Transverse colon (tissue), 4 donors: ENCODE results near the gene ZNF581. TPM values are rescaled to one million over a fixed set of nuclear protein-coding genes. Genes with fewer than 3 reads are reported as not detected.

Source experiments
- DNase-seq: peaks from one replicate; pipeline ENCODE4 v3.0.0-alpha.2; 2019
- H3K27ac ChIP-seq, 4 donors: fragments of 200-600 bp; sonication (generic); 2 replicates each; pipeline ENCODE4 v1.5.1; 2016 to 2018; ENCODE audit warnings: inconsistent platforms in 4 of 4
- H3K27me3 ChIP-seq: fragments of 200-600 bp; sonication (generic); 2 replicates; pipeline ENCODE4 v1.5.1; 2017; ENCODE audit warnings: inconsistent platforms
- H3K36me3 ChIP-seq, 4 donors: fragments of 200-600 bp; sonication (generic); 2 replicates each; pipeline ENCODE4 v1.5.1; 2017 to 2019; ENCODE audit warnings: inconsistent platforms in 4 of 4
- H3K4me1 ChIP-seq, 4 donors: fragments of 200-600 bp; sonication (generic); 2 replicates each; pipeline ENCODE4 v1.5.1; 2017 to 2020; ENCODE audit warnings: inconsistent platforms in 4 of 4
- H3K4me3 ChIP-seq, 4 donors: fragments of 200-600 bp; sonication (generic); 1 replicate in 1 of 4; 2 replicates in 3 of 4; pipeline versions ENCODE4 v1.5.1 to v1.6.1; 2017 to 2019; ENCODE audit warnings: inconsistent platforms in 4 of 4
- H3K9me3 ChIP-seq, 2 donors: fragments of 200-600 bp; sonication (generic); 2 replicates each; pipeline ENCODE4 v1.5.1; 2017 to 2019; ENCODE audit warnings: inconsistent platforms in 2 of 2
- EP300 ChIP-seq: sonication (generic); formaldehyde crosslinking; IDR thresholded peaks from one replicate; pipeline ENCODE4 v1.6.1; 2017; ENCODE audit warnings: antibody characterized with exemption, low read depth
- POLR2A ChIP-seq: fragments of 450-650 bp; IDR thresholded peaks from one replicate; pipeline ENCODE4 v1.6.1; 2016; ENCODE audit warnings: antibody characterized with exemption, mild to moderate bottlenecking, moderate library complexity
- POLR2AphosphoS5 ChIP-seq, 3 donors: sonication (generic); formaldehyde crosslinking; IDR thresholded peaks; one replicate each; pipeline ENCODE4 v1.6.1; 2016; ENCODE audit warnings: antibody characterized with exemption in 3 of 3
- WGBS, 2 donors: methylation state at CpG; one replicate each; pipeline ENCODE4 v1.1.5; 2018; ENCODE audit warnings: low coverage in 1 of 2; 5-methylcytosine and 5-hydroxymethylcytosine counted together
- in situ Hi-C, 4 donors: fragments of 200-750 bp; cut with MboI; loops; one replicate each; pipeline versions ENCODE4 v1.15.0 to v1.15.1; 2017; ENCODE audit warnings: low sequenced_read_pairs in 3 of 4, low pct_ligation_motif_present in 1 of 4, low pct_unique_long_range_greater_than_20kb in 1 of 4
- intact Hi-C: fragments of 100-400 bp; cut with DNase I; formaldehyde crosslinking; loops from one replicate; pipeline ENCODE4 v1.15.1; 2023; ENCODE audit warnings: low total_unique reads
- total RNA-seq, 4 donors: library from RNA; depleted of rRNA; stranded (reverse); fragments of >200 nt; gene quantifications; one replicate each; pipeline ENCODE4 v1.1.0, GENCODE V29; 2016
- TF ChIP-seq, protein P1 (sequence below), 5 experiments: fragments of 200-600 bp in 3 of 5; fragments of 450-650 bp in 2 of 5; sonication (generic) in 3 of 5; IDR thresholded peaks; 1 replicate in 2 of 5; 2 replicates in 3 of 5; pipeline ENCODE4 v1.5.1; 2016 to 2017; ENCODE audit warnings: antibody characterized with exemption in 5 of 5, inconsistent platforms in 3 of 5, mild to moderate bottlenecking in 2 of 5, moderate library complexity in 1 of 5

Gene ZNF581
- total RNA-seq, 4 donors from 2014 or later: 4.1 to 19.7 (median 10.0) TPM

DNA sequence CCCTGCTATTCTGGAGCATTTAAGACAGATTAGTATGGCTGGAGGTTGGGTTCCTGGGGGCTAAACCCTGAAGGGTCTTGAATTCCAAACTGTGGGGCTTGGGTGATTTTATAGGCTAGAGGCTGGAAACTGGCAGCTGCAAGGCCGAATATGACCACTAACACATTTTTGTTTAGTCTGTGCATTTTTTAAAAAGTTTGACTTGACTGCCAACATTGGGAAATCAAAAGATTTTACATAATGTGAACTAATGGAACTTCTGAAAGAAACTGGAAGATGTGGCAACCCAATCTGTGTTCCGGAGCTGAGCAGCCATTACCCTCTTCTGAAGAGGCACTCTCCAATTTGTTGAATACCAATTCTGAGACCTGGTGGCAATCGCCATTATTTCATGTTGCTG, 24.2 kb upstream of the ZNF581 start:
- Histone ChIP-seq H3K9me3 (no peaks in the 10 kb centered on the region), H3K36me3 (peaks cover 0 to 22% (median 10%) of the 10 kb centered on the region in 4 donors), H3K27me3 (no peaks in the 10 kb centered on the region), H3K4me3 (no peak overlapping the region), H3K4me1 (peaks cover 0 to 8% (median 3%) of the 10 kb centered on the region in 4 donors), H3K27ac (no peak overlapping the region)
- in situ Hi-C loops: no loop called here
- WGBS, 2 donors: 67 to 83% methylated on average over 1 to 3 of the region's 3 CpGs
- intact Hi-C loops: loop anchor here (10.0 kb wide), 1 partner anchor 104 kb away; no protein-coding TSS in a partner anchor
- no peak for DNase-seq
- TF ChIP-seq, protein P1, sequence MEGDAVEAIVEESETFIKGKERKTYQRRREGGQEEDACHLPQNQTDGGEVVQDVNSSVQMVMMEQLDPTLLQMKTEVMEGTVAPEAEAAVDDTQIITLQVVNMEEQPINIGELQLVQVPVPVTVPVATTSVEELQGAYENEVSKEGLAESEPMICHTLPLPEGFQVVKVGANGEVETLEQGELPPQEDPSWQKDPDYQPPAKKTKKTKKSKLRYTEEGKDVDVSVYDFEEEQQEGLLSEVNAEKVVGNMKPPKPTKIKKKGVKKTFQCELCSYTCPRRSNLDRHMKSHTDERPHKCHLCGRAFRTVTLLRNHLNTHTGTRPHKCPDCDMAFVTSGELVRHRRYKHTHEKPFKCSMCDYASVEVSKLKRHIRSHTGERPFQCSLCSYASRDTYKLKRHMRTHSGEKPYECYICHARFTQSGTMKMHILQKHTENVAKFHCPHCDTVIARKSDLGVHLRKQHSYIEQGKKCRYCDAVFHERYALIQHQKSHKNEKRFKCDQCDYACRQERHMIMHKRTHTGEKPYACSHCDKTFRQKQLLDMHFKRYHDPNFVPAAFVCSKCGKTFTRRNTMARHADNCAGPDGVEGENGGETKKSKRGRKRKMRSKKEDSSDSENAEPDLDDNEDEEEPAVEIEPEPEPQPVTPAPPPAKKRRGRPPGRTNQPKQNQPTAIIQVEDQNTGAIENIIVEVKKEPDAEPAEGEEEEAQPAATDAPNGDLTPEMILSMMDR (IDR thresholded peaks at IDR 0.05): no peak
- TF ChIP-seq EP300 (no peak), POLR2AphosphoS5 (IDR thresholded peaks at IDR 0.05) (no peak), POLR2A (no peak)

DNA sequence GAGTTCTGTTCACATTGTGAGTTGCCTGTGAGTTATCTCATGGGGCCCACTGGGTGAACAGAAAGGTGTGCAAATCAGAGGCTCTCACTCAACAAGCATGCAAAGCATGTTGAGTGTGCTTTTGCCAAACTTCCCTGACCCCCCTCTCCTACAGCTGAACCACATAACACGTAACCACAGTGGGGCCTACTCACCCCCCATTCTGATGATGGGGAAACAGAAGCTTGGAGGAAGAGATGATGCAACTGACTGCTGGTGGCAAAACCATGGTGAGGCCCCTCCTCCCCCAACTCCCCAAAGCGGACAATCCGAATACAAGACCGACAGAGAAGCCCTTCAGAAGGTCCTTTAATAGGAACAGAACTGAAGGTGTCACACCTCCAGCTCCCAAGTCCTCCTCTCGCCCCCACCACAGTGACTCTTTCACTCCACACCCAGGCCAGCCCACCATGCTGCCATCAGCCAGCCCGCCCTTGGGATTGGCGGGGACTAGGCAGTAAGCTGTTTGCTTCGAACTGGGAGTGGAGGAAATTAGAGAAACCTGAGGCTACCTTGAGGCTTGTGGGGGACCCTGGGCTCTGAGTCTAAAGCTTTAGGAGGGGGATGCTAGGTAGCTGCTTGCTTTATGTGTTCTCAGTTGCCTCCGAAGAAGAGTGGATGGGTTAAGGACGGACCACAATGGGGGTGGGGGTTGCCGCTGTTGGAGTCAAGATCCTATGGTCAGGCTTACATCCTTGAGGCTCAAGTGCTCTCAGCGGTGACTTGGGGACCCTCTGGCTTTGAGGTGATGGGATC, 22.8 kb upstream of the ZNF581 start:
- no peaks in the 10 kb centered on the region for H3K27me3 ChIP-seq
- intact Hi-C loops (no loop called here), in situ Hi-C loops (loop anchor here in 1 of 4 donors (10.0 kb wide), 1 partner anchor 106 kb away; no protein-coding TSS in a partner anchor)
- H3K36me3 ChIP-seq: peaks cover 0 to 16% (median 8%) of the 10 kb centered on the region in 4 donors
- DNase-seq: no peak
- no peak overlapping the region for H3K27ac ChIP-seq
- no peak for TF ChIP-seq EP300
- no peak for TF ChIP-seq POLR2AphosphoS5 (IDR thresholded peaks at IDR 0.05)
- TF ChIP-seq, protein P1 (IDR thresholded peaks at IDR 0.05): no peak
- TF ChIP-seq POLR2A: no peak
- peaks cover 0 to 14% (median 6%) of the 10 kb centered on the region in 4 donors for H3K4me1 ChIP-seq
- WGBS, 2 donors: 89% methylated on average over 12 of the region's 12 CpGs; no CpG with 5 or more reads in 1 of the 2 donors
- no peak overlapping the region for H3K4me3 ChIP-seq
- H3K9me3 ChIP-seq: no peaks in the 10 kb centered on the region

DNA sequence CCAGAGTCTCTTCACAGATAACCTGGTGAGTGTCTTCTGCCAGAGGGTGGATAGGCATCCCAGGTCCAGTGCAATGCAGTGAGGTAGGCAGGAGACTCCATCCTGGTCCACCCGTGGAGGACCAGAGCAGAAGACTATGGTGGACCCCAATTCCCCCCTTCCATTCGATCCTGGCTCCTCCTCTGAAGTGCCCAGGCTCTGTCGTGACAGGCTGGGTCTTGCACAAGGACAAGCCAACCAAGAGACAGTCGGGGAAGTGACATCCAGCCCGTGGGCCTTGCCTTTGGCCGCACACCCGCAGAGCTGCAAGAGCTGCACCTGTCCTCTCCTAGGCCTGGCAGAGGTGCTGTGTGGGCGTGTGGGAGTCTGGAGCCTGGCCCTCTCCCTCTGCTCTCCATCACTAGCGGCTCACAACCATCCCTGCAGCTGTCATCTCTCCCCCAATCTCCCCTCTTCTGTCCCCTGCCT, 22.2 kb upstream of the ZNF581 start:
- TF ChIP-seq POLR2A (no peak), EP300 (no peak)
- TF ChIP-seq, protein P1 (IDR thresholded peaks at IDR 0.05): no peak
- DNase-seq: no peak
- intact Hi-C loops: no loop called here
- in situ Hi-C loops: loop anchor here in 1 of 4 donors (10.0 kb wide), 1 partner anchor 106 kb away; no protein-coding TSS in a partner anchor
- no peaks in the 10 kb centered on the region for H3K9me3 ChIP-seq
- peaks cover 0 to 12% (median 5%) of the 10 kb centered on the region in 4 donors for H3K36me3 ChIP-seq
- peaks cover 0 to 14% (median 6%) of the 10 kb centered on the region in 4 donors for H3K4me1 ChIP-seq
- 80% methylated on average over 9 of the region's 9 CpGs; no CpG with 5 or more reads in 1 of the 2 donors for WGBS, 2 donors
- H3K27me3 ChIP-seq: no peaks in the 10 kb centered on the region
- H3K4me3 ChIP-seq: no peak overlapping the region
- H3K27ac ChIP-seq: no peak overlapping the region

DNA sequence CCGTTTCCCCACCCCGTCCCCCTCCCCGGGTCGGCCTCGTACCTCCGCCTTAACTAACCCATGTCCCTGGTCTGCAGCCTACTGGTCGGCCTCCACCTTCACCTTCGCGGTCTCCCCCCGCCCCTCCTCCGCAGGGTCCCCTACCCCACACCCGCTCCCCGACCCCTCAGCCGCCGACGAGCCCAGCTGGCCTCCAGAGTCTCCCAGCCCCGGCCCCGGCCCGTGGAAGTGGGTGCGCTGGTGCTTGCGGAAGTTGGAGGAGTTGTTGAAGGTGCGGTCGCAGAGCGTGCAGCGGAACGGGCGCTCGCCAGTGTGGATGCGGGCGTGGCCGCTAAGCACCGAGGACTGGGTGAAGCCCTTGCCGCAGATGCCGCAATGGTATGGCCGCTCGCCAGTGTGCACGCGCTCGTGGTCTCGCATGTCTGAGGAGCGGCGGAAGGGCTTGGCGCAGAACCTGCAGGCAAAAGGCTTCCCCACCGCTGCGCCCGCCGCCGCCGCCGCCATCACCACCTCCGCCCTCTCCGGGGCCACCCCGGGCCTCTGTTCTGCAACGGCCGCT, 21.7 kb upstream of the ZNF581 start:
- Histone ChIP-seq H3K36me3 (peaks cover 0 to 10% (median 3%) of the 10 kb centered on the region in 4 donors), H3K27me3 (no peaks in the 10 kb centered on the region), H3K4me3 (no peak overlapping the region), H3K27ac (no peak overlapping the region), H3K9me3 (no peaks in the 10 kb centered on the region), H3K4me1 (peaks cover 0 to 14% (median 6%) of the 10 kb centered on the region in 4 donors)
- intact Hi-C loops: no loop called here
- TF ChIP-seq EP300 (no peak), POLR2A (no peak)
- TF ChIP-seq, protein P1 (IDR thresholded peaks at IDR 0.05): no peak
- no peak for DNase-seq
- WGBS, 2 donors: 95% methylated on average over 52 of the region's 55 CpGs; no CpG with 5 or more reads in 1 of the 2 donors
- in situ Hi-C loops: loop anchor here in 1 of 4 donors (10.0 kb wide), 1 partner anchor 107 kb away; no protein-coding TSS in a partner anchor
